A549 treated with RU486 at 1 μM for 4 hours (cell line): Measurements from ENCODE around the gene THBS4. TPM values are rescaled to one million over a fixed set of nuclear protein-coding genes. Genes with fewer than 3 reads are reported as not detected.

ENCODE experiments used
- total RNA-seq: library from RNA; stranded (reverse); fragments of 200-300 nt; extraction: Qiagen RNA extraction; gene quantifications from 5 replicates; pipeline ENCODE4 v1.2.3, GENCODE V29; 2022; ENCODE audit warnings: low read depth

The THBS4 gene
- total RNA-seq = 0.08 to 0.12 TPM in 2 of 5 replicates, not detected in the others

DNA sequence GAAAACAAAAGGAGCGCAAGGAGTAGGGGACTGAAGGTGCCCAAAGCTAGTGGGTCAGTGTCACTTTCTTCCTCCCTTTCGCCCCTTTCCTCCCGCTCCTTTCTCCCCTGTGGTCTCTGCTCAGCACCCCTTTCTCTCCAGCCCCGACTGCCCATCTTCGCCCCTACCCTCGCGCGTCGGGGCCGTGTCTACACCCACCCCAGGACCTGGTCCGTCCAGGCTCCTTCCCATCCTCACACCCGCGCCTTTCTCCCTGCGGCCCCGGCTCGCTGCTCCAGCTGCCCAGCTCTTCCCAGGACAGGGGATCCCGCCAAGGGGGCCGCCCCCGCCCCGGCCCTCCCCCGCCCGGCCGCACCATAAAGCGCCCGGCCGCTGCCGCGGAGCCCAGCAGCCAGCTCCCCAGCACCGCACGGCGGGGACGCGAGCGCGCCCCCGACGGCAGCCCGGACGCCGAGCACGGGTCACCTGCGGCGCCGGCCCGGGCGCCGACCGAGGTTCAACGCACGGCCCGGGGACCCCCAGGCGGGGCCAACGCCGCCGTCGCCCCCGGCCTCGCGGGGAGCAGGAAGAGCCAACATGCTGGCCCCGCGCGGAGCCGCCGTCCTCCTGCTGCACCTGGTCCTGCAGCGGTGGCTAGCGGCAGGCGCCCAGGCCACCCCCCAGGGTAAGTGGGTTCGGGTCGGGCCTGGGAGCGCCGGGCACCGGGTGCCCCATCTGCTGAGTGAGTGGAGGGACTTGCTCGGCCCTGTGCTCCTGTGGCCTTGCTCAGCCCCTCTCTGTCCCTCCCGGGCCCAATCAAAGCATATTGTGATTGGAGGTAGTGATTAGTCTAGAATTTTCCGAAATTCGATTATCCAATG, at the start of gene THBS4:
Gene THBS4, plus strand, starts transcription at position 387 of the 860 bp plus-strand sequence. Its CDS starts 190 bp downstream, at position 577.

DNA sequence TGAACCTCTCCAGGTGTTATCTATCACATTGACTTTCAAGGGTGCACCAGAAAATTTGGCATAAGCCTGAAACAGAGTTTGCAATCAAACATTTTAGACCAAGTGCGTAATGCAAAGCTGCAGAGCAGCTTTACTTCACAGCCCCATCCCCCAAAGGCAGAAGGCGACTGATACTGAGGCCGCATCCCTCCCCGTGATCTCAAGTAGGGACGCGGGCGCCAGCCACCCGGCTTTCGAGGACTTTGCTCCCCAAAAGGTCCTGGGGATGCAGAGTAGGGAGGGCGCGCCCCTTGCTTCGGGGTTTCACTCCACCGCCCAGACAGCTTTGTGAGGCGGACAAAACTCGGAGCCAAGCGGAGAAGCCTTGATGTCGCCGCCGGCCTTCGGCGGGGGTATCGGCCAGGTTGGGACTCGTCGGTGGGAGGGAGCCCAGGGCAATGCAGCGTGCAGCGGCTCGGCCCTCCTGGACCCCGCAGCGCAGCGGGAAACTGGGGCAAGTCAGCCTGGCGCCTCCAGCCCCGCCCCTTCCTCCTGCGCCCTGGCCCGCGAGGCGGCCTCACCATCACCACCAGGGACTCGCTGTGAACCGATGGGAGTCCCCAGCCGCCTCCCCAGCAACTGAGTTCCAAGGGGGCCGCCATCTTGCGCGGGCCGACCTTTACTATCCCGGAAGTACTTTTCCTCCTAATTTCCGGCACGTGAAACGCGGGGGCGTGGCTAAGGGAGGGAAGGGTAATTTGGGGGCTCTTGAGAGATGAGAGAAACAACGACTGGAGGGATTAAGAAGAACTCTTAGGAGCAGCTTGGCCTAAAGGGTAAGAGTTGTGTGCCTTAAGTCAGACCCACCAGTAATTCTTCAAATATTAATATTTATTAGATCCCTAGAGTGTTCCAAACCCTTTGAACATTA, 44.3 kb upstream of the THBS4 start, which contains the start of gene MTX3:
Gene MTX3, minus strand, starts transcription at position 665 of the 910 bp plus-strand sequence. Its CDS starts 24 bp downstream, at position 641.

Other genes with a start within 250 kb of the THBS4 start
- gene MTX3, start 44.1 kb upstream of the THBS4 start, total RNA-seq = 3.0 to 6.9 TPM (median 5.9 TPM) in 5 replicates
- 3.8 to 7.6 TPM (median 7.0 TPM) in 5 replicates for gene SERINC5, start 220.7 kb downstream of the THBS4 start, total RNA-seq